ENCODE results near the gene DLL1.

DNA sequence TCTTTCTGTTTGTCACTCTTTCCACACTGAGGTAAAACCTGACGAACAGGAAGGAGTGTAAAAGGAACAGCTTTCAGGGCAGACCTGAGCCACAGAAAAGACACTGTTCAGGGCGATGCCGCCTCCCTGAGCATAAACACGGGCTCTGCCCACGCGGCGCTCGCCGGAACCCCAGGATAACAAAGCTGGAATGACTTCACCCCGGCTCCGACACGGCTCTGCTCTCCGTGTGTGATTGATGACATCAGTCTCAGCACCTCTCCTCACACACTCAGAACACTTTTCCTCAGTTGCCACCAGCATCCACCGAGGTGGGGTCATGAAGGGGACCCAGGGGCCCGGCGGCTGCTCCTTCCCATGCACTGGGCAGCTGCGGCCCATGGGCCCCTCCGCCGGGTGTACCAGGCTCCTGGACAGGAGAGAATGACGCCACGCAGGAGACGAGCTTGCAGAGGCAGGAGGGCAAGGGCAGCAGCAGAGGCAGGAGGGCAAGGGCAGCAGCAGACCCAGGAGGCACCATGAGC is 43.6 kb downstream of the DLL1 start:
- TF ChIP-seq, protein P1, sequence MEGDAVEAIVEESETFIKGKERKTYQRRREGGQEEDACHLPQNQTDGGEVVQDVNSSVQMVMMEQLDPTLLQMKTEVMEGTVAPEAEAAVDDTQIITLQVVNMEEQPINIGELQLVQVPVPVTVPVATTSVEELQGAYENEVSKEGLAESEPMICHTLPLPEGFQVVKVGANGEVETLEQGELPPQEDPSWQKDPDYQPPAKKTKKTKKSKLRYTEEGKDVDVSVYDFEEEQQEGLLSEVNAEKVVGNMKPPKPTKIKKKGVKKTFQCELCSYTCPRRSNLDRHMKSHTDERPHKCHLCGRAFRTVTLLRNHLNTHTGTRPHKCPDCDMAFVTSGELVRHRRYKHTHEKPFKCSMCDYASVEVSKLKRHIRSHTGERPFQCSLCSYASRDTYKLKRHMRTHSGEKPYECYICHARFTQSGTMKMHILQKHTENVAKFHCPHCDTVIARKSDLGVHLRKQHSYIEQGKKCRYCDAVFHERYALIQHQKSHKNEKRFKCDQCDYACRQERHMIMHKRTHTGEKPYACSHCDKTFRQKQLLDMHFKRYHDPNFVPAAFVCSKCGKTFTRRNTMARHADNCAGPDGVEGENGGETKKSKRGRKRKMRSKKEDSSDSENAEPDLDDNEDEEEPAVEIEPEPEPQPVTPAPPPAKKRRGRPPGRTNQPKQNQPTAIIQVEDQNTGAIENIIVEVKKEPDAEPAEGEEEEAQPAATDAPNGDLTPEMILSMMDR (IDR thresholded peaks at IDR 0.05), result no peak
- TF ChIP-seq POLR2A (IDR thresholded peaks at IDR 0.05), result no peak
- TF ChIP-seq EP300 (IDR thresholded peaks at IDR 0.05), result no peak
